Right lobe of liver (tissue), 4 donors: ENCODE measurements around the gene KCNAB1.

Experiments
- POLR2A ChIP-seq: fragments of 450-650 bp; IDR thresholded peaks from one replicate; pipeline ENCODE4 v1.6.1; 2017; ENCODE audit warnings: antibody characterized with exemption, mild to moderate bottlenecking
- TF ChIP-seq, protein P1 (sequence below), 4 donors: fragments of 200-600 bp in 3 of 4; fragments of 450-650 bp in 1 of 4; IDR thresholded peaks; one replicate each; pipeline versions ENCODE4 v1.5.1 to v1.8.0; 2016 to 2022; ENCODE audit warnings: antibody characterized with exemption in 4 of 4, mild to moderate bottlenecking in 2 of 4
- donor health status: DM: no; HTN: no; CAD: no.
- donor health status: DM: no; HTN: no; CAD: no.
- donor health status: DM: no; HTN: yes; CAD: no.

- TF ChIP-seq, protein P1, sequence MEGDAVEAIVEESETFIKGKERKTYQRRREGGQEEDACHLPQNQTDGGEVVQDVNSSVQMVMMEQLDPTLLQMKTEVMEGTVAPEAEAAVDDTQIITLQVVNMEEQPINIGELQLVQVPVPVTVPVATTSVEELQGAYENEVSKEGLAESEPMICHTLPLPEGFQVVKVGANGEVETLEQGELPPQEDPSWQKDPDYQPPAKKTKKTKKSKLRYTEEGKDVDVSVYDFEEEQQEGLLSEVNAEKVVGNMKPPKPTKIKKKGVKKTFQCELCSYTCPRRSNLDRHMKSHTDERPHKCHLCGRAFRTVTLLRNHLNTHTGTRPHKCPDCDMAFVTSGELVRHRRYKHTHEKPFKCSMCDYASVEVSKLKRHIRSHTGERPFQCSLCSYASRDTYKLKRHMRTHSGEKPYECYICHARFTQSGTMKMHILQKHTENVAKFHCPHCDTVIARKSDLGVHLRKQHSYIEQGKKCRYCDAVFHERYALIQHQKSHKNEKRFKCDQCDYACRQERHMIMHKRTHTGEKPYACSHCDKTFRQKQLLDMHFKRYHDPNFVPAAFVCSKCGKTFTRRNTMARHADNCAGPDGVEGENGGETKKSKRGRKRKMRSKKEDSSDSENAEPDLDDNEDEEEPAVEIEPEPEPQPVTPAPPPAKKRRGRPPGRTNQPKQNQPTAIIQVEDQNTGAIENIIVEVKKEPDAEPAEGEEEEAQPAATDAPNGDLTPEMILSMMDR (IDR thresholded peaks at IDR 0.05): no peak
- TF ChIP-seq POLR2A: no peak
These were observed 280.4 kb downstream of the KCNAB1 start for GRCh38 chr3:156400735-156401134.
